Lung (tissue), 12 donors: ENCODE measurements around the gene APC2. TPM values are rescaled to one million over a fixed set of nuclear protein-coding genes. Genes with fewer than 3 reads are reported as not detected.

Source experiments
- ATAC-seq: fragments of 200-7000 bp; cut with Tn5 transposase; one replicate; pipeline ENCODE4 v1.9.1; 2020; ENCODE audit warnings: moderate number of reproducible peaks; ENCODE audit not compliant: insufficient read depth, low FRiP score
- DNase-seq, 3 donors: peaks; one replicate each; pipeline ENCODE4 v3.0.0-alpha.2; 2013 to 2017
- H3K27ac ChIP-seq, 2 donors: one replicate each; pipeline ENCODE4 v1.5.1; 2013; ENCODE audit warnings: mild to moderate bottlenecking in 2 of 2, moderate library complexity in 2 of 2, control low read depth in 1 of 2, inconsistent platforms in 1 of 2, low read depth in 1 of 2, low read length in 1 of 2
- H3K27me3 ChIP-seq, 3 donors: one replicate each; pipeline ENCODE4 v1.5.1; 2013; ENCODE audit warnings: low read length in 2 of 3; ENCODE audit not compliant: control insufficient read depth in 3 of 3, insufficient read depth in 3 of 3
- H3K36me3 ChIP-seq, 4 donors: one replicate each; pipeline ENCODE4 v1.5.1; 2013; ENCODE audit warnings: low read length in 4 of 4, mild to moderate bottlenecking in 1 of 4, moderate library complexity in 1 of 4; ENCODE audit not compliant: control insufficient read depth in 4 of 4, insufficient read depth in 4 of 4
- H3K4me1 ChIP-seq, 5 donors: one replicate each; pipeline ENCODE4 v1.5.1; 2013; ENCODE audit warnings: low read length in 5 of 5, mild to moderate bottlenecking in 2 of 5, moderate library complexity in 1 of 5; ENCODE audit not compliant: control insufficient read depth in 5 of 5, insufficient read depth in 5 of 5
- H3K4me3 ChIP-seq: one replicate; pipeline ENCODE4 v1.5.1; 2013; ENCODE audit warnings: mild to moderate bottlenecking, control low read depth, moderate library complexity
- H3K9ac ChIP-seq, 2 donors: one replicate each; pipeline ENCODE4 v1.5.1; 2013; ENCODE audit warnings: low read length in 2 of 2, control low read depth in 1 of 2; ENCODE audit not compliant: insufficient read depth in 1 of 2
- H3K9me3 ChIP-seq, 4 donors: one replicate each; pipeline ENCODE4 v1.5.1; 2013; ENCODE audit warnings: low read length in 3 of 4, mild to moderate bottlenecking in 1 of 4, moderate library complexity in 1 of 4; ENCODE audit not compliant: control insufficient read depth in 4 of 4, insufficient read depth in 3 of 4
- WGBS, 2 donors: extraction: QIAGEN DNeasy Blood & Tissue Kit; methylation state at CpG; one replicate each; pipeline ENCODE4 v1.1.7; 2013; 5-methylcytosine and 5-hydroxymethylcytosine counted together
- polyA plus RNA-seq, 2 donors: library from polyadenylated mRNA; stranded (reverse); fragments of 200-250 nt; gene quantifications; one replicate each; pipeline ENCODE4 v1.2.1, GENCODE V29; 2013
- total RNA-seq, 2 donors: library from RNA; depleted of rRNA in 1 of 2; stranded (reverse); fragments of >200 nt in 1 of 2; gene quantifications; one replicate each; pipeline ENCODE4 v1.2.1, GENCODE V29; 2014 to 2021
- TF ChIP-seq, protein P1 (sequence below): IDR thresholded peaks from 2 replicates; pipeline ENCODE4 v1.5.1; 2012; ENCODE audit warnings: mild to moderate bottlenecking; ENCODE audit errors: control extremely low read depth, extremely low read depth
- donor health status: control.
- donor health status: control.
- donor health status: Bipolar disorder and iron deficiency.
- donor health status: healthy.
- donor health status: DM: yes; HTN: yes; CAD: no.

The APC2 gene
- total and polyA plus RNA-seq, 4 donors: 0.01 to 0.37 (median 0.10) TPM

DNA sequence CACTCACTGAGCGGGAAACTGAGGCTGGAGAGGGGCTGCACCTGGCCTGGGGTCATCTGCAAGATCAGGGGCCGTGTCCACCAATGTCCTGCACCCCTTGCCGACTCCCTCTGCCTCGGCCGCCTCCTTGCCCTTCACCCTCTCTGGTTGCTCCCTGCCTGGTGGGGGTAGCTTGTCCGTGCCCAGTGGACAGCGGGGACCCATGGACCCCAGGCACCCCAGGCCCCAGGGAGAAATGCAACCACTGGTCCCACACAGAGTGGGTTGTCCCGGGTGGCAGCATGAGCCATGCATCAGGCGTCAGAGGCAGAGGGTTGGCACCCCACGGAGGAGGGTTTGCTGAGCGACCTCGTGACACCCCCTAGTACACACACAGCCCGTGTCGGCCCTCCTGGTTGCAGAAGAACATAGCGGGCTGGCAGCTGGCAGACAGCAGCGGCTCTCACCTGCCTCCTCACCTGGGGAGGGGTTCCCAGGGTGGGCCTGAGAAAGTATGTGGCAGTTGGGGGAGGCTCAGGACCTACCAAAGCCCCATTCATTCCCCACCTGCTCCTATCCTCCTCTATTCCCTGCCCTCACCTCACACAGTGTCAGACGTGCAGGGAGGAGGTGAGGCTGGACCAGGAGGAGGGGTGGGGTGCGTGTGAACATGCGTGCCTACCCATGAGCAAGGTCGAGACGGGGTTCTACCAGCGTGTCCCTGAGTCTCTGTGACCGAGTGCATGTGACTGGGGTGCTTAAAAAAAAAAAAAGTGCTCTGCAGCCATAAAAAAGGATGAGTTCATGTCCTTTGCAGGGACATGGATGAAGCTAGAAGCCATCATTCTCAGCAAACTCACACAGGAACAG is 54.2 kb downstream of the APC2 start:
- ATAC-seq: no peak
- DNase-seq: no peak
- H3K27me3 ChIP-seq: peaks cover 0 to 27% (median 25%) of the 10 kb centered on the region in 3 donors

GRCh38 chr19:1505012-1505411 is 55.1 kb downstream of the APC2 start:
- H3K4me3 ChIP-seq: no peak overlapping the region
- peaks cover 0 to 7% (median 6%) of the 10 kb centered on the region in 5 donors for H3K4me1 ChIP-seq
- no peak overlapping the region for H3K27ac ChIP-seq
- peaks cover 0 to 31% (median 28%) of the 10 kb centered on the region in 3 donors for H3K27me3 ChIP-seq
- H3K9ac ChIP-seq: no peak overlapping the region
- H3K36me3 ChIP-seq: no peaks in the 10 kb centered on the region
- no peak for ATAC-seq
- 71 to 74% methylated on average over 8 of the region's 8 CpGs for WGBS, 2 donors
- peaks cover 0 to 8% (median 0%) of the 10 kb centered on the region in 4 donors for H3K9me3 ChIP-seq
- no peak for DNase-seq
- TF ChIP-seq, protein P1, sequence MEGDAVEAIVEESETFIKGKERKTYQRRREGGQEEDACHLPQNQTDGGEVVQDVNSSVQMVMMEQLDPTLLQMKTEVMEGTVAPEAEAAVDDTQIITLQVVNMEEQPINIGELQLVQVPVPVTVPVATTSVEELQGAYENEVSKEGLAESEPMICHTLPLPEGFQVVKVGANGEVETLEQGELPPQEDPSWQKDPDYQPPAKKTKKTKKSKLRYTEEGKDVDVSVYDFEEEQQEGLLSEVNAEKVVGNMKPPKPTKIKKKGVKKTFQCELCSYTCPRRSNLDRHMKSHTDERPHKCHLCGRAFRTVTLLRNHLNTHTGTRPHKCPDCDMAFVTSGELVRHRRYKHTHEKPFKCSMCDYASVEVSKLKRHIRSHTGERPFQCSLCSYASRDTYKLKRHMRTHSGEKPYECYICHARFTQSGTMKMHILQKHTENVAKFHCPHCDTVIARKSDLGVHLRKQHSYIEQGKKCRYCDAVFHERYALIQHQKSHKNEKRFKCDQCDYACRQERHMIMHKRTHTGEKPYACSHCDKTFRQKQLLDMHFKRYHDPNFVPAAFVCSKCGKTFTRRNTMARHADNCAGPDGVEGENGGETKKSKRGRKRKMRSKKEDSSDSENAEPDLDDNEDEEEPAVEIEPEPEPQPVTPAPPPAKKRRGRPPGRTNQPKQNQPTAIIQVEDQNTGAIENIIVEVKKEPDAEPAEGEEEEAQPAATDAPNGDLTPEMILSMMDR: no peak

More for the DNA sequence above, 54.2 kb downstream of the APC2 start:
- H3K9ac ChIP-seq: no peak overlapping the region
- WGBS, 2 donors: 46 to 61% methylated on average over 22 to 23 of the region's 23 CpGs
- peaks cover 0 to 7% (median 6%) of the 10 kb centered on the region in 5 donors for H3K4me1 ChIP-seq
- H3K9me3 ChIP-seq: peaks cover 0 to 8% (median 0%) of the 10 kb centered on the region in 4 donors
- TF ChIP-seq, protein P1: no peak
- no peak overlapping the region for H3K4me3 ChIP-seq
- no peak overlapping the region for H3K27ac ChIP-seq
- no peaks in the 10 kb centered on the region for H3K36me3 ChIP-seq

DNA sequence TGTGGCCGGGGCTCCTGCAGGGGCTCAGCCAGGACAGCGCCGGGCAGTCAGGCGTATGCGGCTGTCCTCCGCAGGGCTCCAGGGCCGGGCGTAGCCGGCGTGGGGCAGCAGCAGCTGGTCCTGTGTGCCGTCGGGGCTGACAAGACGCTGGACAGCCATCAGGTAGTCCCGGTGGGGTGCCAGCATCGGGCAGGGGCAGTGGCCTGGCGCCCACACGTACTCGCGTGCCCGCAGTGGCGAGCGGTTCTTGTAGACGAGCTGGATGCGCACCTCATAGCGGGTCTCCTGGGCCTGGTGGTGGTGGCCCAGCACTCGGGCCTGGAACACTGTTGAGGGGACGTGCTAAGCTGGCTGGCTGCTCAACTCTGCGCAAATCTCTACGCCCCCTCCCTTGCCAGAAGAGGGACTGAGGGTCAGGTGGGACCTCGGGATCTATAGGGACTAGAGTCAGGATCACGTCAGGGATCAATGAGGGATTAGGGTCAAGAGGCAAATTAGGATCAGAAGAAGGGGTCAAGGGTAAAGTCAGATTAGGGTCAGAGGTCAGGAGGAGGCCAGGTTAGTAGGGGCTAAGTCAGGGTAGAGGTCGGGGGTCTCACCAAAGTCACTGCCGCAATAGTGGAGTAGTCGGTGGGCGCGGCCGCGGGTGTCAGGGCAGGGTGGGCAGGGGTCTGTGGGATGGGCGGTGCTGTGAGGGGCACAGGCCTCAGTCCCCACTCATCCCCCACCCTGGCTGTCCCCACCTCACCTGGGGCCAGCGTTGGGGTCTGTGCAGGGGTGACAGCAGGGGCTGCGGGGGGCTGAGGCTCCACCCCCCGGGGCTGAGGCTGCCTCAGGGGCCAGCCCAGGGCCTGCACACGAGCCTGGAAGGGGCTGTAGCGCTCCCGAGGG is 56.3 kb downstream of the APC2 start:
- Histone ChIP-seq H3K4me3 (no peak overlapping the region), H3K36me3 (no peaks in the 10 kb centered on the region), H3K4me1 (peaks cover 0 to 7% (median 6%) of the 10 kb centered on the region in 5 donors), H3K9me3 (peaks cover 0 to 8% (median 0%) of the 10 kb centered on the region in 4 donors), H3K27ac (no peak overlapping the region), H3K27me3 (peaks cover 0 to 36% (median 35%) of the 10 kb centered on the region in 3 donors), H3K9ac (no peak overlapping the region)
- 86 to 90% methylated on average over 45 of the region's 45 CpGs for WGBS, 2 donors
- no peak for DNase-seq
- ATAC-seq: no peak
- TF ChIP-seq, protein P1: no peak
